Endothelial cell of umbilical vein (primary cell): Measurements from ENCODE around the gene ATXN1.

Source experiments
- EZH2 ChIP-seq: IDR thresholded peaks from 2 replicates; pipeline ENCODE4 v1.6.1; 2012; ENCODE audit warnings: borderline replicate concordance, low read depth, mild to moderate bottlenecking, moderate library complexity, low read length, inconsistent platforms; ENCODE audit not compliant: severe bottlenecking
- POLR2A ChIP-seq: IDR thresholded peaks from 2 replicates; pipeline ENCODE4 v1.6.1; 2012; ENCODE audit warnings: low read depth, mild to moderate bottlenecking, control low read depth, low read length
- POLR2AphosphoS5 ChIP-seq: IDR thresholded peaks from 2 replicates; pipeline ENCODE4 v1.6.1; 2012; ENCODE audit warnings: low read depth, mild to moderate bottlenecking, control low read depth, low read length, moderate library complexity; ENCODE audit not compliant: insufficient read depth
- TF ChIP-seq, protein P1 (sequence below), 2 donors: IDR thresholded peaks; 1 replicate in 1 of 2; 2 replicates in 1 of 2; pipeline ENCODE4 v1.5.1; 2011; ENCODE audit warnings: low read length in 2 of 2, mild to moderate bottlenecking in 2 of 2, moderate library complexity in 2 of 2, control low read depth in 1 of 2, inconsistent platforms in 1 of 2, low read depth in 1 of 2; ENCODE audit not compliant: insufficient read depth in 1 of 2; ENCODE audit errors: extremely low read depth in 1 of 2

DNA sequence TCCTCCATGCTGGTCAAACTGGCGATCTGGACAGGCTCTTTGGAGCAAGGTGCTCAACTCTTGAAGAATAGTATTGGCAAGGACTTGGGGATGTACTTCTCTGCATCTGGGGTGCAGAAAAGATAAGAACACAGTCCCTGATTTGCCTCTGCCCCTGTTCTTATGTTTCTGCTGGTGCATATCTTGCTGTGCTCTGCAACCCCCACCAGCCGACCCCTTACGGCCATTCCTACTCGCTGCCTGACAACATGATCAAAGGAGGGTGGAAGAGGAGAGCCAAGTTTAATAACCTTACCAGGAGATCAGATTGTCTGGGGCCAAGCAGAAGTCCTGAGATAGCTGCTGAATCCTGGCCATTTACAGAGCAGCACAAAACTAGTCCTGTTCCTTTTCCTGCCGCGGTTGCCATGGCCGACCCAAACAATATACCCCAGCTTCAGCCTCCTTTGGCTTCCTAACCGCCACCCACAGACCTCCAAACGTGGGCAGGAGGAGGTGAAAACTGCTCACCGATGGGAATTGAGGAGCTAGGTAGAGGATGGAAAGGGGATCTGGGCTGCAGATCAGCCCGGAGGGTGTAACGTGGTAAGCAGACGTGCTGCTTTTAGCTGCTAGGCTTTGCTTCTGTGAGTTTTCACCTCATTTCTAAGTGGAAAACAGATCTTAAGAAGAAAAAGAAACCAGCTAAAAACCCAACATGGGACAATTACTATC is 60.9 kb downstream of the ATXN1 start:
- TF ChIP-seq, protein P1, sequence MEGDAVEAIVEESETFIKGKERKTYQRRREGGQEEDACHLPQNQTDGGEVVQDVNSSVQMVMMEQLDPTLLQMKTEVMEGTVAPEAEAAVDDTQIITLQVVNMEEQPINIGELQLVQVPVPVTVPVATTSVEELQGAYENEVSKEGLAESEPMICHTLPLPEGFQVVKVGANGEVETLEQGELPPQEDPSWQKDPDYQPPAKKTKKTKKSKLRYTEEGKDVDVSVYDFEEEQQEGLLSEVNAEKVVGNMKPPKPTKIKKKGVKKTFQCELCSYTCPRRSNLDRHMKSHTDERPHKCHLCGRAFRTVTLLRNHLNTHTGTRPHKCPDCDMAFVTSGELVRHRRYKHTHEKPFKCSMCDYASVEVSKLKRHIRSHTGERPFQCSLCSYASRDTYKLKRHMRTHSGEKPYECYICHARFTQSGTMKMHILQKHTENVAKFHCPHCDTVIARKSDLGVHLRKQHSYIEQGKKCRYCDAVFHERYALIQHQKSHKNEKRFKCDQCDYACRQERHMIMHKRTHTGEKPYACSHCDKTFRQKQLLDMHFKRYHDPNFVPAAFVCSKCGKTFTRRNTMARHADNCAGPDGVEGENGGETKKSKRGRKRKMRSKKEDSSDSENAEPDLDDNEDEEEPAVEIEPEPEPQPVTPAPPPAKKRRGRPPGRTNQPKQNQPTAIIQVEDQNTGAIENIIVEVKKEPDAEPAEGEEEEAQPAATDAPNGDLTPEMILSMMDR (IDR thresholded peaks at IDR 0.05; ENCODE audit: extremely low read depth in 1 of 2, insufficient read depth in 1 of 2, low read depth in 1 of 2, low read length in 2 of 2) = no peak
- TF ChIP-seq POLR2A (no peak), POLR2AphosphoS5 (no peak), EZH2 (no peak)
